Lower leg skin (tissue), 3 donors: Measurements from ENCODE around the gene ZCCHC24.

ENCODE experiments used
- CTCF ChIP-seq, 3 donors: fragments of 450-650 bp; IDR thresholded peaks; one replicate each; pipeline ENCODE4 v1.5.1; 2016; ENCODE audit warnings: antibody characterized with exemption in 3 of 3, mild to moderate bottlenecking in 3 of 3, moderate library complexity in 2 of 3
- POLR2A ChIP-seq, 2 donors: fragments of 450-650 bp; IDR thresholded peaks; one replicate each; pipeline ENCODE4 v1.6.1; 2016 to 2017; ENCODE audit warnings: antibody characterized with exemption in 2 of 2, mild to moderate bottlenecking in 1 of 2, moderate library complexity in 1 of 2

DNA sequence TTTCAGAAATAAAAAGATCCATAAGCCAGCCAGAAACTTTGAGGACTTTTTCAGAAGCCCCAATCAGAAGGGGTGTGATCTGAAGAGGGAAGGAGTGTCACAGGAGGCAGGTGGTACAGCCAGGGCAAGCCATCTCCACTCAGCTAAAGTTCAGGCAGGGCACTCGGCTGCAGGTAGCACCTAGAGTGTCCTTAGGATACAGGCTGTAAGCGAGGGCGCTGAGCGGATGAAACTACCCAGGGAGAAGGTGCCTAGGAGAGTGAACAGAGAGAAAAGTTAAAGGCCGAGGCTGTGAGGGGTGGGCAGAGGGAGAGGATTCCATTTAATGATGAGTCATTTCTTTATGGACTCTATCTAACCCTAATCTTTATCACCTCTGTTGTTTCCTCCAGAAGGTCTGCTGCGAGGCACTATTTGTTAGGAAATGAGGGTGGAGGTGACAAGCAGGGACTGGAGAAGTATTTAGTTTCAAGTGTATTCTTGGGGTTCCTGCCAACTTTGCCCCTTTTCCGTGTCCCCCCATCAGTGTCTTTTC is 29.8 kb upstream of the ZCCHC24 start:
- TF ChIP-seq CTCF (IDR thresholded peaks at IDR 0.05) (no peak), POLR2A (IDR thresholded peaks at IDR 0.05) (no peak)
